Mesangial cell (primary cell): ENCODE data around the gene PYROXD2. TPM values are rescaled to one million over a fixed set of nuclear protein-coding genes. Genes with fewer than 3 reads are reported as not detected.

ENCODE experiments used
- total RNA-seq: library from RNA; depleted of rRNA; stranded (reverse); fragments of >200 nt; gene quantifications from 2 replicates; pipeline ENCODE4 v1.2.3, GENCODE V29; 2015

PYROXD2 gene
- 3.7 and 18.0 TPM in 2 replicates for total RNA-seq

DNA sequence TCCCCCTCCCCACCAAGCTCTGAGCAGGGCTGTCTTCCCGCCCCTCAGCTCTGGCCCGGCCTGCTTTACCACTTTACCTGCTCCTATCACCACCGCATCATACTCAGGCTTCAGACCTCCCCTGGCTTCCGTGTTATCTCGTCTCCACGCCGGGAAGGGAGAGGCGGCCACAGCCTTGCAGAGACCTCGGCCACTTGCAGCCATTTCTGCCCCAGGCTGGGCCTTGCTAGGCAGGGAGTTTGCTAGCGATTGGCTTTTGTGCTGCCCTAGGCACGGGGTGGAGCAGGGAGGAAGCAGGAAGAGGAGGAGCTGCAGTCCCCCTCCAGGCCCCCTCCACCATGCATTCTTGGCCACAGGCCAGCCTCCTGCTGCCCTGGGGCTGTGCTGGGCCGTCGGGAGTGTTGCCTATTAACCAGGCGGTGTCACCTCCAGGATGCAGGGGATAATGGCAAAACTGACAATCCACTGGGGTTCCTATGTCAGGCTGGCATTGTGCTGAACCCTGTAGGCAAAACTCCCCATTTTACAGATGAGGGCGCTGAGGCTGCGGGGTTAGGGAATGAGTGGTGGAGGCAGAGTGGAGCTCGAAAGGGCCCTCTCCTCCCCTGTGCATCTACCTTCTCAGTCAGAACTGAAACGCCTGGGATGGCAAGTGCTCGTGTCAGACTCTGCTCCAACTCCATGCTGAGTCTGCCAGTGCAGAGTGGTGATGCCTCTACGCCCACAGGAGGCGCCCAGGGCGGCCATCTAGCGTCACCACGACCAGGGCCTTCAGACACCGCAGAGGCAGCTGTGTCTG, at the start of gene PYROXD2:
Gene PYROXD2 (minus strand): TSS at position 251 of the 799 bp plus-strand sequence. CDS start 47 bp downstream, at position 204.

DNA sequence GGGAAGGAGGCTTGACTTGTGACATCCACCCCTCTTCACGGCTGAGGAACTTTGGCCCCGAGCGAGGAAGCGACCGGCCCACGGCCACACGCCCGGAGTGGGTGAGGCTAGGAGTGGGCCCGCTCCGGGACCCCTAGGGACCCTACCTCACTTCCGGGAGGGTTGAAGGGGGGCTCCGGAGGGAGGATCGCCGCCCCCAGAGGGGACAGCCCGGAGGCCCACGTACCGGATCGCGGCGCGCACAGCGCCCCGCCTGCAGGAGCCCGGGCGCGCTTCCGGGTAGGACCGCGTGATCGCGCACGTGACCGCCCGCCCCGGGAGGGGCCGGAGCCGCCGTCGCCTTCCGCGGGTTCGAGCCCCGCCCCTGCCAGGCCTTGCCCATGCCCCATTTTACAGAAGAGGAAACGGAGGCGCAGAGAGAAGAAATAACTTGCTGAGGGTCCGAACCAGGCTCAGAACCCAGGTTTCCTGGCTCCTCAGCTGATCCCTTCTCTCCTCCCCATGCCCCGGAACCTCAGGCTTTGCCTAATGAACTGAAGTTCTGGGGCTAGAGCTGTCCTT, 31.8 kb upstream of the PYROXD2 start, which contains the start of gene HPS1:
Gene HPS1 (minus strand): TSS at position 275 of the 561 bp plus-strand sequence. CDS start 3,695 bp downstream, outside the sequence.

Other genes with a start within 250 kb of the PYROXD2 start
- 14.3 and 33.0 TPM in 2 replicates for gene LOXL4, start 147.0 kb downstream of the PYROXD2 start, total RNA-seq
- 34.4 and 70.6 TPM in 2 replicates for gene HPS1, start 31.8 kb upstream of the PYROXD2 start, total RNA-seq